GM19023 (cell line): ENCODE results near the gene SSBP3.
"Not testable (repeated sequence)": the region's sequence is repeated elsewhere in the genome, so short reads cannot be mapped to it uniquely, and the experiment has no call there.

Source experiments
- ATAC-seq: cut with Tn5 transposase; IDR thresholded peaks from one replicate; pipeline ENCODE4 v1.9.1; 2021; ENCODE audit warnings: mild to moderate bottlenecking, moderate library complexity; ENCODE audit not compliant: unreplicated experiment

The SSBP3 gene

GRCh38 chr1:54228638-54229079 lies 177.5 kb downstream of the SSBP3 start:
- ATAC-seq: no peak

GRCh38 chr1:54227891-54228310 lies 178.3 kb downstream of the SSBP3 start:
- no peak for ATAC-seq

GRCh38 chr1:54227091-54227602 lies 179.0 kb downstream of the SSBP3 start:
- no peak for ATAC-seq

GRCh38 chr1:54225986-54226559 lies 180.1 kb downstream of the SSBP3 start:
- no peak for ATAC-seq

- ATAC-seq: no peak
Observed at GRCh38 chr1:54225378-54225777, 180.8 kb downstream of the SSBP3 start.

GRCh38 chr1:54224233-54224632 lies 182.0 kb downstream of the SSBP3 start:
- ATAC-seq: no peak

GRCh38 chr1:54223441-54224202 lies 182.6 kb downstream of the SSBP3 start:
- ATAC-seq: no peak

- no peak for ATAC-seq
Observed at GRCh38 chr1:54222711-54223110, 183.5 kb downstream of the SSBP3 start.

GRCh38 chr1:54221867-54222484 lies 184.2 kb downstream of the SSBP3 start:
- no peak for ATAC-seq

GRCh38 chr1:54221113-54221834 lies 184.9 kb downstream of the SSBP3 start:
- no peak for ATAC-seq

- ATAC-seq: no peak
Observed at GRCh38 chr1:54220004-54220811, 186.0 kb downstream of the SSBP3 start.

- ATAC-seq: no peak
Observed at GRCh38 chr1:54219688-54220003, 186.5 kb downstream of the SSBP3 start.

GRCh38 chr1:54218883-54219687 lies 187.1 kb downstream of the SSBP3 start:
- ATAC-seq: no peak

- no peak for ATAC-seq
Observed at GRCh38 chr1:54215523-54215922, 190.7 kb downstream of the SSBP3 start.

GRCh38 chr1:54212872-54213271 lies 193.3 kb downstream of the SSBP3 start:
- ATAC-seq: no peak

GRCh38 chr1:54207896-54208295 lies 198.3 kb downstream of the SSBP3 start:
- not testable (repeated sequence) for ATAC-seq

- no peak for ATAC-seq
Observed at GRCh38 chr1:54207287-54207686, 198.9 kb downstream of the SSBP3 start.

GRCh38 chr1:54204199-54204598 lies 202.0 kb downstream of the SSBP3 start:
- no peak for ATAC-seq

- no peak for ATAC-seq
Observed at GRCh38 chr1:54200519-54200997, 205.6 kb downstream of the SSBP3 start.
